GM12892 (cell line): Measurements from ENCODE around the gene ATXN7L2.
A peak's percentile ranks its signal among the peaks of the same experiment; 100 is the strongest.

ENCODE experiments used
- DNase-seq: peaks from one replicate; pipeline ENCODE4 v3.0.0; 2011; ENCODE audit not compliant: insufficient read length
- FAIRE-seq: peaks from 2 replicates; lab custom pipeline; 2011; peaks lifted over from hg19 to GRCh38; lab: Jason Lieb, UNC
- POLR2A ChIP-seq: IDR thresholded peaks from 2 replicates; pipeline ENCODE4 v1.6.1; 2011; ENCODE audit warnings: low read depth, low read length, control low read depth
- POLR2AphosphoS5 ChIP-seq: IDR thresholded peaks from 2 replicates; pipeline ENCODE4 v1.6.1; 2011; ENCODE audit warnings: low read depth, low read length, control low read depth
- TAF1 ChIP-seq: IDR thresholded peaks from 2 replicates; pipeline ENCODE4 v1.6.1; 2011; ENCODE audit warnings: low read depth, mild to moderate bottlenecking, control low read depth, low read length, borderline replicate concordance

Gene ATXN7L2

DNA sequence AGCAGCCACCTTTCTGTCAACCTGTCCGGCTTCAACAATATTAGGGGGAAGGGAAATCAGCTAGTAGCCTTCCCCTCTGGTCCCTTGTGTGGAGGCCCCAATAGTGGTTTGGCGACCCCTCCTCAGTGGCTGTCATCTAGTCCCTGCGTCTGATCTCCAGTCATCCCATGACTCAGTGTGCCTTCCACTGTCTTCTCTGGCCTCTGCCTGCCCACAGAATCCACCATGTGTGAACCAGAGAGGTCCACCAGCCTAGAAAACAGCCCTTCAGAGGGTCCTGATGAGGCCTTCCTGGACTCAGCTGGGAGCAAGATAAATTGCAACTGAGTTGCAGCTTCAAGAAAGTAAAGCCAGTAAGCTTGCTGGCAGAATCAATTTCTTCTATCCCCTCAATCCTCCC lies 3.8 kb upstream of the ATXN7L2 start:
- TF ChIP-seq POLR2AphosphoS5 (no peak), POLR2A (no peak), TAF1 (no peak)
- DNase-seq (no peak), FAIRE-seq (no peak)

GRCh38 chr1:109481646-109482045 lies 2.1 kb upstream of the ATXN7L2 start:
- no peak for FAIRE-seq
- no peak for DNase-seq
- TF ChIP-seq POLR2AphosphoS5 (no peak), TAF1 (no peak), POLR2A (no peak)

- FAIRE-seq (no peak), DNase-seq (no peak)
- TF ChIP-seq POLR2AphosphoS5 (no peak), POLR2A (no peak), TAF1 (no peak)
Measured at GRCh38 chr1:109482242-109482641, 1.5 kb upstream of the ATXN7L2 start.

DNA sequence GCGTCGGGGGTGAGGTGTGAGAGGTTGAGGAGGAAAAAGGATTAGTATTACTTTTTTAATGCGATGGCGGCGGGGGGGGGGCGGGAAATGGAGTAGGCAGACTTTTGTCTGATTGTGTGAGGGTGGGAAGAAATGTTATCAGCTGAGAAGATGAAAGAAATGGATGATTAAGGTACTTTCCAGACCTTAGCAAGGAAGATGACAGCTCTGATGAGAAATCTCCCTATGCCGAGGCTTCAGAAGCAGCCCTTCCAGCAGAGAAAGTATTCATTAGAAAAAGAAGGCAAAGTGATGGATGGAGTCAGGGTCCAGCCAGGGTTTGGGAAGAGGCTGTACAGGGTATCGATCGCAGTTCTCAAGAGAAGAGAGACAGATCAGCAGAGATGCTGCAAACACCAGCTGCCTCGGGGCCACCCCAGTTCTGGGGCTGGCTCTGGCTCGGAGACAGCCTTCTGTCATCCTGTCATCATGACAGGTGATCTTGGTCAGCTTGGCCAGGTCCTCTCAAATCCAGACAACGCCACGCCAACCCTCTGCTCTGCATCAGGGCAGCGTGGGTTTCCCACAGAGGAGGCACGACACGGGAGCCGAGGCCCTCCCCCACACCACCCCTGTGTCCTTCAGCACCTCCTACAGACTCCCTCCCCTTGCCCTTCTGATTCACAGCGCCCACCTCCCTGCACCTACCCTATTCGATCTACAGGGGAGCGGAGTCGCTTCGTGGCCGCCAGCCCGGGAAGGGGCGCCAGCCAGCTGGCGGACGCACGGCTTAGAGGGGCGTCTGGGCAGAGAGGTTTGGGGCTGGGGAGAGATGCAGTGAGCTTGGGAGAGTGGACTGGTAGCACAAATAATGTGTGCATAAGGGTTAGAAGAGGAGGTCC lies 674 bp upstream of the ATXN7L2 start:
- FAIRE-seq (no peak), DNase-seq (no peak)
- TF ChIP-seq POLR2A = no peak
- no peak for TF ChIP-seq TAF1
- no peak for TF ChIP-seq POLR2AphosphoS5

DNA sequence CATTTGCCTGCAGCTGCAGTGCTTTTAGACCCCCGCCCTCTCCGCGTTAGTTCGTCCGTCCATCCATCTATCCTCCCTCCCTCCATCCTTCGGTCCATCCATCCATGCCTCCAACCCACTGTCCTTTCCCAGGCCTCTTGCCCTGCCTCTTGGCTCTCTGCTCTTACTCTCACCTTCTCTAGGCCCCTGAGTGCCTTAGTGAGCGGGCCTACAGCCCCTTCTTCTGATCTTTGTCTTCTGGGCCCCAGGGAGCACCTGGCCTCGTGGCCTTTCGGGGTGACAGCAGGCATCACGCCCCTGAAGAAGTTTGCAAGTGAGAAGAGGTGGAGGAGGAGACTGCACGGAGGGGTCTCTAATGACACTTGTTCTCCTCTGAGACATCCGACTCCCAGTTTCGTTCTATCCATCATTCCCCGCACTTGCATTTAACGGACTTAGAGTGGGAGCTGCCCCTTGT lies 842 bp downstream of the ATXN7L2 start:
- FAIRE-seq (no peak), DNase-seq (no peak)
- no peak for TF ChIP-seq TAF1
- TF ChIP-seq POLR2A = no peak
- no peak for TF ChIP-seq POLR2AphosphoS5

DNA sequence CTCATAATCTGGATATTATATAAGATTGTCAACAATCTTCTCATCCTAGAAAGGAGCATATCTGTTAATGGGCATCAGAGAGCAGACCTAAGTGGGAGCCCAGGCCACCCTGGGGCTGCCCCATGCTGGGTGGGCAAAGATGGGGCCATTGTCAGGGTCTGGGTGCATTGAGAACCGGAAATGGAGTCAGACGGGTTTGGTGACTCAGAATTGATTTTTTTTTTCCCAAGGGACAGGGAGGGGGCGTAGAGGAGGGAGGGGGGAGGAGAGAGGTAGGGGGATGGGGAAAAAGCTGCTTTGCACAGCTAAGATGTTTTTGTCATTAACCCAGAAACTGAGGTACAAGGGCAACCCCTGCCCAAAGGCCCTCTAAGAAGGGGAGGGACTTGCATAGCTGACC lies 1.3 kb downstream of the ATXN7L2 start:
- no peak for FAIRE-seq
- TF ChIP-seq POLR2A = no peak
- TF ChIP-seq TAF1 = no peak

DNA sequence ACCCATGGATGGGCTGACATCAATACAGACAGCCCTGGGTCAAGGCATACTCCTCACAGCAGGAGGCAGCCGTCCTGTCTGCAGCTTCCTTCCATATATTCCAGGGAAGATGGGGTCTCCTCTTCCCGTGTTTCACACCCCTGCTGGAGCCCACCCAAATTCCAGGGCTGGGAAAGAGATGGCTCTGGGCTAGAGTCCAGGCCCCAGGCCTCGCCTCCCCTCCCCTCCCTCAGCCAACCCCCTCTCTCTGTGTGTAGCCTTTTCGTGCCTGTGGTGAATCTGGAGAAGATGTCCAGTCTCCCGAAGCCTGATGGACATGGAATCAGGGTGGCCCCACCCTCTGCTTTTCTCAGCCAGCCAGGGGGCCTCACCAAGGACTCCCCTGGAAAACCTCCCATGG lies 3.6 kb downstream of the ATXN7L2 start:
- DNase-seq (no peak), FAIRE-seq (no peak)
- TF ChIP-seq POLR2AphosphoS5 = no peak
- no peak for TF ChIP-seq TAF1
- no peak for TF ChIP-seq POLR2A

More for the DNA sequence above, 1.3 kb downstream of the ATXN7L2 start:
- no peak for DNase-seq

GRCh38 chr1:109488201-109488600 lies 4.5 kb downstream of the ATXN7L2 start:
- FAIRE-seq = no peak
- DNase-seq = no peak
- TF ChIP-seq TAF1 = no peak
- TF ChIP-seq POLR2AphosphoS5 = no peak
- TF ChIP-seq POLR2A = no peak

GRCh38 chr1:109488696-109489095 lies 5.0 kb downstream of the ATXN7L2 start:
- no peak for FAIRE-seq
- DNase-seq = no peak
- TF ChIP-seq POLR2A (no peak), POLR2AphosphoS5 (no peak), TAF1 (no peak)

DNA sequence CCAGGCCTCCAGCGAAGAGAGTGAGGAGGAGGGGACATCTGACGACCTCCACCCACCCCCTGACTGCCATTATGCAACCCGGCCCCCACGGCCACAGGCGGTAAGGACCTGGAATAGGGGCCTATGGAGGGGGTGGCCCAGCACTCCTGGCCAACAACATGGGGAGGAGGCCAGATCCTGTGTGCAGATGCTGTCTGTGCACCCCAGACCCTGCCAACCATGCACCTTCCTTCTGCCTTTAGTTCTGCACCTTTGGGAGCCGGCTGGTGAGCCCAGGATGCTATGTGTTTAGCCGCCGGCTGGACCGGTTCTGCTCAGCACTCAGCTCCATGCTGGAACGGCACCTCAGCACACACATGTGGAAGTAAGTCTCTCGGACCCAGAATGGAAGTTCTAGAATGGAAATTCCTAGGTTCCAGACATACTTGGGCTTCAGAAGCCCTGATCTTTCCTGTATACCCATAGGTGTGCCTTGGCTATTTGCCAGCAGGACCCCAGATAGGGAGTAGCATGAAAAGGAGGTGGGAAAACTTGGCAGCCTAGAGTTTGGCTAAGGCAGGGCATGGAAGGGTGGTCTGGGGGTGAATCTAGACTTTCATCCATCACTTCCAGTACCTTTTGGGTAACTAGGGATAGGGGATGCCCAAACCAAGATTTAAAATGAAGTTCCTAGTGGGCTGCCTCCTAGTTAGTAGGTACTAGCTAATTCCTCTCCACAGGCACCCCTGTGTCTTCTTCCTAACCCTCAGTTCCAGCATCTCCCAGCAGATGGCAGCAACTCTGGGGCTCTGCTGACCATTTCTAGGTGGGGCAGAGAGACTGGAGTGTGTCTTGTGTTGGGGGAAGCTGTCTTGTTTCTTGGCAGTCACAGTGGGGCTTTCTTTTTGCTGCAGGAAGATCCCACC lies 6.6 kb downstream of the ATXN7L2 start:
- DNase-seq = no peak
- peak; percentile 89 for FAIRE-seq
- TF ChIP-seq POLR2AphosphoS5 = no peak
- TF ChIP-seq TAF1 = no peak
- TF ChIP-seq POLR2A = no peak

DNA sequence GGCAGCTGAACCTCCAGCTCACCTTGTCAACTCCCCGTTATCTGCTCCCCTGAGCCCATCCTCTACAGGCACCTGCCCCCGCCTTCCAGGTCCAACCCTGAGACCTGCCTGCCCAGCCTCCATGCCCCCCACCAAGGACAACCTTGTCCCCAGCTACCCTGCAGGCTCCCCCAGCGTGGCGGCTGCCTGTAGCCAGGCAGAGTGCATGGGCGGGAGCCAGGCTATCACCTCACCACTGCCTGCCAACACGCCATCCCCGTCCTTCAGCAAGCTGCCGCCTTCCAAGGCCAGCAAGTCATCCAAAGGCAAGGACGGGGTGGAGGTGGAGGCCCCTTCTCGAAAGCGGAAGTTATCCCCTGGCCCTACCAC lies 7.2 kb downstream of the ATXN7L2 start:
- DNase-seq (no peak), FAIRE-seq (no peak)
- TF ChIP-seq POLR2AphosphoS5 (no peak), POLR2A (no peak), TAF1 (no peak)

DNA sequence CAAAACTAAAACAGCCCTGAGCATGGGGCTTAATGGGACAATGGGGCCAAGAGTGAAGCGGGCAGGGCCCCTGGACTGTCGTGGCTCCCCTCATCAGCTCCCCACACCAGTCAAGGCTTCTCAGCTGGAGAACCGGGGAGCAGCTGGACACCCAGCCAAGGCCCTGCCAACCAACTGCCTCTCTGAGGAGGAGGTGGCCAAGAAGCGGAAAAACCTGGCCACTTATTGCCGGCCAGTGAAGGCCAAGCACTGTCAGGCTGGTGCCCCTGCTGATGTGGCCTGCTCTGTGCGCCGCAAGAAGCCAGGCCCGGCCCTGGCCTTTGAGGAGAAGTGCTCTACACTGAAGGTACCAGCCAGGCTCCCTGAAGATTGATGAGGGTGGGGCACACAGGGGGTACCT lies 7.7 kb downstream of the ATXN7L2 start:
- no peak for FAIRE-seq
- DNase-seq = no peak

More for the DNA sequence above, 7.7 kb downstream of the ATXN7L2 start:
- no peak for TF ChIP-seq POLR2AphosphoS5
- TF ChIP-seq TAF1 = no peak
- TF ChIP-seq POLR2A = no peak
